NB4 (cell line): Measurements from ENCODE around the gene PALD1.

Source experiments
- DNase-seq: peaks from one replicate; pipeline ENCODE4 v3.0.0; 2010; ENCODE audit warnings: low read depth
- H3K4me3 ChIP-seq: one replicate; pipeline ENCODE4 v1.5.1; 2011; ENCODE audit warnings: mild to moderate bottlenecking, low read depth, low read length, moderate library complexity
- CTCF ChIP-seq: IDR thresholded peaks from one replicate; pipeline ENCODE4 v1.5.1; 2012; ENCODE audit warnings: low read depth, low read length
- MYC ChIP-seq: IDR thresholded peaks from 2 replicates; pipeline ENCODE4 v1.6.1; 2011; ENCODE audit warnings: low read depth, low read length
- POLR2A ChIP-seq: IDR thresholded peaks from 2 replicates; pipeline ENCODE4 v1.6.1; 2011; ENCODE audit warnings: mild to moderate bottlenecking; ENCODE audit not compliant: insufficient read length; ENCODE audit errors: extremely low read depth
- TF ChIP-seq, protein P1 (sequence below): IDR thresholded peaks from 2 replicates; pipeline ENCODE4 v1.6.1; 2011; ENCODE audit warnings: low read depth, low read length

PALD1 gene

DNA sequence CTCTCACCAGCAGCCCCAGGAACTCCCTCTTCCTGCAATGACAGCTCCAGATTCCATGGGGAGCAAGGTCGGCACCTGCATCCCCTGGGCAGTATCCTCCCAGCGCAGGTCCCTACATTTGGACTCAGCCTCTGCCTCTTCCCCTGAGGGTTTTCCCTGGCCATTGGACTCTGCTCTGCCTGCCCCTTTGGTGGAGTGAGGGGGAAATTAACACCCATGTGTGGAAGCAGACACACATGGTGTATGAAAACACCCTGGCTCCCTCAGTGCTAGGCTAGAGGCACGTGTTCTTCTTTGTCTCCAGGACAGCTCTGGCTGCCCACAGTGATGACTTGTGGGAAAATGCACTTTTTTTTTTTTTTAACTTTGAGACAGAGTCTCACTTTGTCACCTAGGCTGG lies 115.6 kb downstream of the PALD1 start:
- TF ChIP-seq POLR2A = no peak
- TF ChIP-seq, protein P1, sequence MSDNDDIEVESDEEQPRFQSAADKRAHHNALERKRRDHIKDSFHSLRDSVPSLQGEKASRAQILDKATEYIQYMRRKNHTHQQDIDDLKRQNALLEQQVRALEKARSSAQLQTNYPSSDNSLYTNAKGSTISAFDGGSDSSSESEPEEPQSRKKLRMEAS = peak; percentile 31; the same call in 1 of the 2 replicates
- DNase-seq = no peak

DNA sequence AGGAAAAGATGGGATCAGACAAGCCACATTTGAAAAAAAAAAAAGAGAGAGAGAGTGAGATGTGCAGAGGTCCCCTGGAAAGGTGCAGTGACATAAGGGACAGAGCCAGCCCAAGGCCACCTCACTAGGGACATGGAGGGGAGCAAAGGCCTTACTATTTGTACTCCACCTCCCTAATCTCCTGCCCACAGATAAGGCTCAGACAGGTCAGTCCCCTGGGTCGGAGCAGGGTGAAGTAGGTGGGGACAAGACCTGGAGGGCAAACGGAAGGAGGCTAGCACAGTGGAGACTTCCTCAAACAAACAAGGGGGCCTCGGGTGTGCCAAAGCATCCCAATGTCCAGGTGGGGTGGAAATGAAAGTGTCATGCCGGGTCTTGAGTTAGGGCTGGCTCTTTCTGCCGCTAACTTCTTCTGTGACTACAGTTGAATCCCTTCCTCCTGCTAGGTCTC lies 117.0 kb downstream of the PALD1 start:
- no peak for TF ChIP-seq MYC
- TF ChIP-seq CTCF = no peak
- TF ChIP-seq POLR2A = no peak
- TF ChIP-seq, protein P1 = no peak
- H3K4me3 ChIP-seq = no peak overlapping the region
- DNase-seq = peak; percentile 32

More for the DNA sequence above, 115.6 kb downstream of the PALD1 start:
- H3K4me3 ChIP-seq = no peak overlapping the region

GRCh38 chr10:70596110-70596798 lies 117.7 kb downstream of the PALD1 start:
- DNase-seq = peak; percentile 65
- TF ChIP-seq, protein P1 = peak; percentile 25; the same call in 1 of the 2 replicates
- TF ChIP-seq MYC (no peak), CTCF (no peak)
- H3K4me3 ChIP-seq = no peak overlapping the region

DNA sequence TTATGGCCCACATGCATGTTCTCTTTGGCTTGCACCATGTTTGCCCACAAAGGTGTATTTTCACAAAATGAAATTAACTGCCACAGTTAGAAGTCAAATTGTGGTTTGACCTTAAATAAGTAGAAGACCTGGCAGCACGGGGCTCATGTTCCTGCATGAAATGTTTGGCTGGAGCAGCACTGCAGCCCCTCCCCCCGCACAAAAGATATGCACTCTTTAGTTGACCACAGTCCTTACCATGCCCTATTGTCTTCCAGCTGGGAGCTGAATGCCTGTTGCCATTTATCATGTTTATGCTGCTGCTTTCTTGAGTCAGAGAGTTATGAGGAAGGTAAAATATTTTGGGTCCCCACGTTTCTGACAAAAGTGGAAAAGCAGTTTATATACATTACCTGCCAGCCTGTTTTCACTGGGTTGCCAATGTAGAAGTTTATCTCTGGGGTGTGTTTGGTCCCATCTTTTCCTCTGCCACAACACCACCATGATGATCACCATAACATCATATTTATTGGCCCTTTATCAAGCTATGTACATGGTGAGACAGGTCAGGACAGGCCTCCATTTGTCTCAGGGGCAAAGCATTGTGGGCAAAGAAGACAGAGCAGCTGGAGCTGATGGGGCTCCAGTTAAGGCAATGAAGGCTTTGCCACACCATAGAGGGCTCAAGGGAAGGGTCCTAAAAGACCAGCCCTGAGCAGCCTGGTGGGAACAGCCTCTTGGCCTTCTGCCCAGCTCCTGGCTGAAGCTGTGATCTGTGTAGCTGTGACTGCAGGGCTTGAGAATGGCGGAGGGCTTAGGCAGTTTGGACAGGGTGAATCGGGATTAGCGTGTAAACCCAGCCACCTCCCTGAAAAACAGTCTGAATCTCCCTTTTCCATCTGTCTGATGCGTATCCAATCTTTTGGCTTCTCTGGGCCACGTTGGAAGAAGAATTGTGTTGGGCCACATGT lies 118.6 kb downstream of the PALD1 start:
- peak; percentile 47 for DNase-seq
- TF ChIP-seq, protein P1 = 0 out of 2 replicates have a peak, but pooled peaks have one; percentile 10
- TF ChIP-seq POLR2A = no peak
- H3K4me3 ChIP-seq = no peak overlapping the region

DNA sequence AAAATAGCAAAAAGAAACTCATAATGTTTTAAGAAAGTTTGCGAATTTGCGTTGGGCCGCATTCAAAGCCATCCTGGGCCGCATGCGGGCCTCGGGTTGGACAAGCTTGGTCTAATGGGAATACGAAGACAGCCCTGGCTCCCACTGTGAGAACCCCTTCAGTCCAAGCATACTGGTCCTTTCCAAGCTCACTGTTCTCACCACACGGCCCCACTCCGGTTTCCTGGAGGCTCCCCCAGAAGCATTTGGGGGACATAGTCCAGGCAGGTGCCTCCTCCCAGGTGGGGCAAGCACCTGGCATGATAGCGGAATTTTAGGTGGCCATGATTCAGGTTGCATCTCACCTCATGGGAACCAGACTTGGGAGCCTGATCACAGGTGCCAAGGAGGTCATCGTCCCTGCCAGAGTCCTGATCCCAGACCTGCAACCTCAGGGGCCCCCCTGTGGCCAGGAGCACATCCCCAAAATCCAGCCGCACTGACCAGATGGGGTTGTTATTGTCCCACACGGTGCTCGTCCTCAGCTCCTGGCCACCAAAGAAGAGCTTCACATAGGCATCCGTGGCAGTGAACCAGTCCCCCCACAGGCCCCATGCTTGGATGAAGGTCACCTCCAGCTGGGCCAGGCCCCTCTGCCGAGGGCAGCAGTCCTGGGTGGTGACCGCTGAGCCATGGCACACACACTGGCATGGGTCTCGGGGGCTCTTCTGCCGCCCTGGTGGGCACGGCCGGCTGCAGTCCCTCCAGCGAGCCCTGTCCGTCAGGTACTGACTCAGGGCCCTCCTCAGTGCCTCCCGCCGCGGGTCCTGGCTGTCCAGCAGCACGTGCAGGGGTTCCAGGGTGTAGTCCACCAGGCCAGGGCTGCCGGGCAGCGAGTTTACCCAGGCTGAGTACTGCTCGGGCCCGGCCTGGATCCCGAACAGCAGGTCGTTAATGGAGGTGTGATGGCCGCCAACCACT lies 119.6 kb downstream of the PALD1 start:
- DNase-seq = no peak
- H3K4me3 ChIP-seq = no peak overlapping the region
- no peak for TF ChIP-seq POLR2A
- no peak for TF ChIP-seq MYC
- no peak for TF ChIP-seq CTCF
- TF ChIP-seq, protein P1 = no peak

DNA sequence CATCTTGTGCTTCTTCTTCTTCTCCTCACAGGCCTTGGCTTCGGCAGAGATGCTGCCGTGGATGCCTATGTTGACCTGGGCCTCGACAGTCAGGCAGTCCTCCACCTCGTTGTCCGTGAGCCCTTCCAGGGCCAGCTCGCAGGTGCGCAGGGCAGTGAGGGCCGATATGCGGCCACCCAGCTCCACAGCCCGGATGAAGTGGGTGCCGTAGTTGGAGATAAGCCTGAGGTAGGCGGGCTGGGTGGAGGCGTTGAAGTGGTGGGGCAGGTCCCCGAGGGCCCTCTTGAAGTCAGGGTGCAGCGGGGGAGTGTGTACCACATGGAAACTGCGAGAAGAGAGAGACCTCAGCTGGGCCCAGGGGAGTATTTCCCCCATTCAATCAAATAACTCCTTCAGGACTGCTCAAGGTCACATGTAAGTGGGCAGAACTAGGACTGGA lies 120.3 kb downstream of the PALD1 start:
- no peak overlapping the region for H3K4me3 ChIP-seq
- TF ChIP-seq, protein P1 = 0 out of 2 replicates have a peak, but pooled peaks have one; percentile 46
- TF ChIP-seq POLR2A = no peak
- DNase-seq = peak; percentile 78
